ENCODE data around the gene PLPPR3. TPM values are rescaled to one million over a fixed set of nuclear protein-coding genes. Genes with fewer than 3 reads are reported as not detected.

PLPPR3 gene
- total RNA-seq, 1 donor from 2014 or later: not detected

DNA sequence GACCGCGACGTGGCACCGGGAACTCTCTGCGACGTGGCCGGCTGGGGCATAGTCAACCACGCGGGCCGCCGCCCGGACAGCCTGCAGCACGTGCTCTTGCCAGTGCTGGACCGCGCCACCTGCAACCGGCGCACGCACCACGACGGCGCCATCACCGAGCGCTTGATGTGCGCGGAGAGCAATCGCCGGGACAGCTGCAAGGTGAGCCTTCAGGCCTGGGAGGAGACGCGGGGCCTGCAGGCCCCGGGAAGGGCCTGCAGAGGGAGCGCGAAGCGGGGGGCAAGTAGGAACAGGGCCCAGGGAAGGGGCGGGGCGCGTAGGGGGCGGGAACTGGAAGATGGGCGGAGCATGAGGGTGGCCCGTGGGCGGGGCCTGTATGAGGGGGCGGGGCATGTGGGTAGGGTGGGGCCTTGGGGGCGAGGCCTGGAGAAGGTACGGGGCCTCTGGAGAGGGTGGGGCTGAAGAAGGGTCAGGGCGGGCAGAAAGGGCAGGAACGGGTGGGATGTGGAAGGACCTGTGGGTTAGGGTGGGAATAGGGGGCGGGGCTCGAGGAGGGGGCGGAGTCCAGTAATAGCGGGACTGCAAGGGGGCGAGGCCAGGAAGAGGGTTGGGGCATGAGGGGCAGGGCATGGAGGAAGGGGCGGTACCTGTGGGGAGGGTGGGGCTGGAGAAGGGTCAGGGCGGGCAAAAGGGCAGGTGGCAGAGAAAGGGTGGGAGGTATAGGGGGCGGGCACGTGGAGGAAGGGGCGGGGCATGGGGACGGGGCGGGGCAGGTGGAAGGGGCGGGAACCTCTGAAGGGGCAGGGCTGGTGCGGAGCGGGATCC is 40.2 kb upstream of the PLPPR3 start:
- peaks cover 52% of the 10 kb centered on the region for H3K27me3 ChIP-seq (ENCODE audit: low read depth)
- DNase-seq: no peak
- intact Hi-C loops (cut with micrococcal nuclease): no loop called here

DNA sequence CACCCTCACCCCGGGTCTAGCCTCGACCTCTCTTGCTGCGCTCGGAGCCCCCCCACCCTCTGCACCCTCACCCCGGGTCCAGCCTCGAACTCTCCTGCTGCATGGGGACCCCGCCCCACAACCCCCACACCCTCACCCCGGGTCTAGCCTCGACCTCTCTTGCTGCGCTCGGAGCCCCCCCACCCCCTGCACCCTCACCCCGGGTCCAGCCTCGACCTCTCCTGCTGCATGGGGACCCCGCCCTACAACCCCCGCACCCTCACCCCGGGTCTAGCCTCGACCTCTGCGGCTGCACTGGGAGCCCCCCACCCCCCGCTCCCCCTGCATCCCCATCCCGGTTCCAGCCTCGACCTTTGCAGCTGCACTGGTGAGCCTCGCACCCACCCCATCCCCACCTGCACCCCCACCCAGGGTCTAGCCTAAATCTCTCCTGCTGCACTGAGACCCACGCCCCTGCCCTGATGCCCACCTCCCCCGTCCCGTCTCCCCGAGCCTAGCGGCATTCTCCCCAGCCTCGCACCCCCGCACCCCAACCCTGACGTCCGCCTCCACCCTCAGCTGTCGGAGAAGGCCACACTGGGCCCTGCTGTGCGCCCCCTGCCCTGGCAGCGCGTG is 39.5 kb upstream of the PLPPR3 start:
- Histone ChIP-seq H3K27ac (replicated peaks) (no peak overlapping the region), H3K4me3 (peak overlapping the region; percentile 65)
- intact Hi-C loops (cut with micrococcal nuclease): no loop called here

More for the DNA sequence above, 40.2 kb upstream of the PLPPR3 start:
- peak overlapping the region; percentile 65 for H3K4me3 ChIP-seq
- TF ChIP-seq, protein P1, sequence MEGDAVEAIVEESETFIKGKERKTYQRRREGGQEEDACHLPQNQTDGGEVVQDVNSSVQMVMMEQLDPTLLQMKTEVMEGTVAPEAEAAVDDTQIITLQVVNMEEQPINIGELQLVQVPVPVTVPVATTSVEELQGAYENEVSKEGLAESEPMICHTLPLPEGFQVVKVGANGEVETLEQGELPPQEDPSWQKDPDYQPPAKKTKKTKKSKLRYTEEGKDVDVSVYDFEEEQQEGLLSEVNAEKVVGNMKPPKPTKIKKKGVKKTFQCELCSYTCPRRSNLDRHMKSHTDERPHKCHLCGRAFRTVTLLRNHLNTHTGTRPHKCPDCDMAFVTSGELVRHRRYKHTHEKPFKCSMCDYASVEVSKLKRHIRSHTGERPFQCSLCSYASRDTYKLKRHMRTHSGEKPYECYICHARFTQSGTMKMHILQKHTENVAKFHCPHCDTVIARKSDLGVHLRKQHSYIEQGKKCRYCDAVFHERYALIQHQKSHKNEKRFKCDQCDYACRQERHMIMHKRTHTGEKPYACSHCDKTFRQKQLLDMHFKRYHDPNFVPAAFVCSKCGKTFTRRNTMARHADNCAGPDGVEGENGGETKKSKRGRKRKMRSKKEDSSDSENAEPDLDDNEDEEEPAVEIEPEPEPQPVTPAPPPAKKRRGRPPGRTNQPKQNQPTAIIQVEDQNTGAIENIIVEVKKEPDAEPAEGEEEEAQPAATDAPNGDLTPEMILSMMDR (IDR thresholded peaks at IDR 0.05; ENCODE audit: borderline replicate concordance): no peak
- peaks cover 32% of the 10 kb centered on the region for H3K4me1 ChIP-seq
- H3K36me3 ChIP-seq: no peaks in the 10 kb centered on the region
- H3K9me3 ChIP-seq (replicated peaks): no peaks in the 10 kb centered on the region
- no peak overlapping the region for H3K27ac ChIP-seq (replicated peaks)

DNA sequence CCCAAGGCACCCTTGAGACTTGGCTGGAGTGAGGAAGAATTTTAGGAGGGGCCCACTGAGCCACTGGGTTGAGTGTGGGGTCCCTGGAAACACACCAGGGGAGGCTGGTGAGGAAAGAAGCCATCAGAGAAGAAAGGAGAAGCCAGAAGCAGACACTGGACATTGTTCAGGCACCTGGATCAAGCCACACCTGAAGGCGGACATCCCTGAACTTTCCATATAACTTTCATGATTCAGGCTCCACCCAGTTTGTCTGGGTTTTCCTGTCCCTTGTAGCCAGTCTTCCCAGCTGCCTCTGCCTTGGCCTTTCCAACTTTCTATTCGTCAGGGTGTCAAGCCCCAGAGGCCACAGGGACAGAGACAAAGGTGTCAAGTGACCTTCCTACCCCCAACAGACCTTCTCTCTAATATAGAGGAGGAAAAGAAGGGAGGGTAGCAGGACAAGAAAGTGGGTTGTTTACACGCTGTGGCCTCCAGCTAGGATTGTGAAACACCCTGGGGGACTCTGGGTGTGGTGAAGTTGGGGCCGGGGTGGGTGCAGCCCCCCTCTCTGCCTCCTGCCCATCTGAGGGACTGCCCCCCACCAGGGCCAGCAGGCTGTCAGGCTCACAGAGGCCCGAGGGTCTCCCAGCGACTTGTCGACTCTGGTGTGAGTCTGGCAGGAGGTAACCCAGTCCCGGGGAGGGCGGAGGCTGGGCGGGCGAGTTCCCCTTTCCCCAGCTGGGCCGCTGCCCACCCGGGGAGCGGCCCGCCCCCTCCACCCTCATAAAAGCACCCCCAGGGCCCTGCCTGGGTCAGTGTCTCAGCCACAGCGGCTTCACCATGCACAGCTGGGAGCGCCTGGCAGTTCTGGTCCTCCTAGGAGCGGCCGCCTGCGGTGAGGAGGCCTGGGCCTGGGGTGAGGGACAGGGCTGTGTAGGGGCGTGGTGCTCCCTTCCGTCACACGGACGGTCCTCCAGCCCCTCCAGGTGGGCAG is 37.4 kb upstream of the PLPPR3 start, which contains the start of gene CFD:
Gene CFD (plus strand): TSS at position 797 of the 976 bp plus-strand sequence. CDS start 26 bp downstream, at position 823.
- H3K27ac ChIP-seq (replicated peaks): peak within 1 kb of the TSS; percentile 87
- DNase-seq: peak; percentile 79
- intact Hi-C loops (cut with micrococcal nuclease): no loop called here
- TF ChIP-seq, protein P1 (IDR thresholded peaks at IDR 0.05; ENCODE audit: borderline replicate concordance): no peak
- H3K4me3 ChIP-seq: peak within 1 kb of the TSS; percentile 65
- peaks cover 70% of the 10 kb centered on the region for H3K27me3 ChIP-seq (ENCODE audit: low read depth)
- no peaks in the 10 kb centered on the region for H3K9me3 ChIP-seq (replicated peaks)
- H3K4me1 ChIP-seq: peaks cover 31% of the 10 kb centered on the region
- no peaks in the 10 kb centered on the region for H3K36me3 ChIP-seq

More for the DNA sequence above, 39.5 kb upstream of the PLPPR3 start:
- Histone ChIP-seq H3K27me3 (ENCODE audit: low read depth) (peaks cover 52% of the 10 kb centered on the region), H3K4me1 (peaks cover 32% of the 10 kb centered on the region), H3K9me3 (replicated peaks) (no peaks in the 10 kb centered on the region), H3K36me3 (no peaks in the 10 kb centered on the region)
- DNase-seq: no peak
- TF ChIP-seq, protein P1 (IDR thresholded peaks at IDR 0.05; ENCODE audit: borderline replicate concordance): no peak

DNA sequence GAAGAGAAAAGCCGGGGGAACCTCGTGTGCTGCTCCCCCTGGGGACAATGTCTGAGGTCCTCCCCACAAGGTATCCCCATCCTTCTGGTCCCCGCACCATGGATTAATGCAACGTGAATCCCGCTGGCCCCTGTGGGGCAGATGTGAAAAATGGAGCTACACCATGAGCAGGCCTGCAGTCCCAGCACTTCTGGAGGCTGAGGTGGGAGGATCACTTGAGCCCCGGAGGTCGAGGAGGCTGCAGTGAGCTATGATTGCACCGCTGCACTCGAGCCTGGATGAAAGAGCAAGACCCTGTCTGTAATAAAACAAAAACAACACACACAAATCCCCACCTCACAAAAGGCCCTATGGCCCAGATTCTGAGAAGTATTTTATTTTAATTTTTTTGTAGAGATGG is 36.5 kb upstream of the PLPPR3 start:
- peaks cover 73% of the 10 kb centered on the region for H3K27me3 ChIP-seq (ENCODE audit: low read depth)
- TF ChIP-seq, protein P1 (IDR thresholded peaks at IDR 0.05; ENCODE audit: borderline replicate concordance): no peak

More for the DNA sequence above, 36.5 kb upstream of the PLPPR3 start:
- no peaks in the 10 kb centered on the region for H3K36me3 ChIP-seq
- H3K4me3 ChIP-seq: no peak overlapping the region
- no peaks in the 10 kb centered on the region for H3K9me3 ChIP-seq (replicated peaks)
- H3K4me1 ChIP-seq: peaks cover 22% of the 10 kb centered on the region
- intact Hi-C loops (cut with micrococcal nuclease): no loop called here
- no peak for DNase-seq
- H3K27ac ChIP-seq (replicated peaks): peak overlapping the region; percentile 87
